H9 (cell line): ENCODE data around the gene UTP15. TPM values are rescaled to one million over a fixed set of nuclear protein-coding genes. Genes with fewer than 3 reads are reported as not detected.

Experiments used
- DNase-seq: peaks from one replicate; pipeline ENCODE4 v3.0.0-alpha.2; 2017
- H2AFZ ChIP-seq: one replicate; pipeline ENCODE4 v1.6.1; 2013; ENCODE audit warnings: mild to moderate bottlenecking, low read length, control low read depth, moderate library complexity
- H2AK5ac ChIP-seq: 2 replicates; pipeline ENCODE4 v1.6.1; 2013; ENCODE audit warnings: low read length, control low read depth, mixed read lengths; ENCODE audit not compliant: insufficient read length
- H2BK120ac ChIP-seq: one replicate; pipeline ENCODE4 v1.6.1; 2013; ENCODE audit warnings: low read depth, mild to moderate bottlenecking, low read length, control low read depth, inconsistent platforms; ENCODE audit not compliant: poor library complexity, severe bottlenecking
- H2BK12ac ChIP-seq: 2 replicates; pipeline ENCODE4 v1.6.1; 2013; ENCODE audit warnings: low read length, control low read depth, mixed read lengths, low read depth; ENCODE audit not compliant: insufficient read length
- H2BK15ac ChIP-seq: 2 replicates; pipeline ENCODE4 v1.6.1; 2013; ENCODE audit warnings: low read depth, low read length, control low read depth
- H2BK20ac ChIP-seq: one replicate; pipeline ENCODE4 v1.6.1; 2013; ENCODE audit warnings: low read depth, mild to moderate bottlenecking, low read length, control low read depth, inconsistent platforms; ENCODE audit not compliant: poor library complexity, severe bottlenecking
- H2BK5ac ChIP-seq: 2 replicates; pipeline ENCODE4 v1.6.1; 2013; ENCODE audit warnings: low read length, control low read depth, mixed read lengths; ENCODE audit not compliant: insufficient read length
- H3K14ac ChIP-seq: 2 replicates; pipeline ENCODE4 v1.6.1; 2013; ENCODE audit warnings: low read length, control low read depth; ENCODE audit not compliant: insufficient read depth
- H3K18ac ChIP-seq: 2 replicates; pipeline ENCODE4 v1.6.1; 2013; ENCODE audit warnings: low read depth, mild to moderate bottlenecking, mixed read lengths, low read length, control low read depth; ENCODE audit not compliant: insufficient read length
- H3K23ac ChIP-seq: 2 replicates; pipeline ENCODE4 v1.6.1; 2013; ENCODE audit warnings: low read length, control low read depth, mixed read lengths, low read depth; ENCODE audit not compliant: insufficient read length
- H3K23me2 ChIP-seq: 2 replicates; pipeline ENCODE4 v1.6.1; 2013; ENCODE audit warnings: low read depth, mild to moderate bottlenecking, mixed read lengths, low read length, control low read depth; ENCODE audit not compliant: insufficient read length, poor library complexity, severe bottlenecking
- H3K27ac ChIP-seq: 2 replicates; pipeline ENCODE4 v1.5.1; 2013; ENCODE audit warnings: low read length, control low read depth, mixed read lengths, low read depth; ENCODE audit not compliant: insufficient read length
- H3K27me3 ChIP-seq: 2 replicates; pipeline ENCODE4 v1.6.1; 2013; ENCODE audit warnings: low read length, control low read depth, inconsistent platforms; ENCODE audit not compliant: insufficient read depth
- H3K4ac ChIP-seq: 2 replicates; pipeline ENCODE4 v1.6.1; 2013; ENCODE audit warnings: low read depth, mild to moderate bottlenecking, control low read depth, inconsistent platforms, low read length, moderate library complexity
- H3K4me1 ChIP-seq: 2 replicates; pipeline ENCODE4 v1.6.1; 2013; ENCODE audit warnings: low read length, control low read depth, inconsistent platforms; ENCODE audit not compliant: insufficient read depth
- H3K4me2 ChIP-seq: 2 replicates; pipeline ENCODE4 v1.6.1; 2013; ENCODE audit warnings: low read length, control low read depth, mixed read lengths; ENCODE audit not compliant: insufficient read length, insufficient read depth
- H3K56ac ChIP-seq: 2 replicates; pipeline ENCODE4 v1.6.1; 2013; ENCODE audit warnings: low read depth, mild to moderate bottlenecking, mixed read lengths, low read length, control low read depth; ENCODE audit not compliant: insufficient read length
- H3K79me1 ChIP-seq: 2 replicates; pipeline ENCODE4 v1.6.1; 2013; ENCODE audit warnings: low read depth, mild to moderate bottlenecking, moderate library complexity, low read length, control low read depth, inconsistent platforms; ENCODE audit not compliant: insufficient read depth, poor library complexity, severe bottlenecking
- H3K79me2 ChIP-seq: 2 replicates; pipeline ENCODE4 v1.6.1; 2013; ENCODE audit warnings: low read length, control low read depth, inconsistent platforms; ENCODE audit not compliant: insufficient read depth
- H3K9ac ChIP-seq: 2 replicates; pipeline ENCODE4 v1.6.1; 2013; ENCODE audit warnings: low read length, control low read depth, mixed read lengths; ENCODE audit not compliant: insufficient read length; ENCODE audit errors: extremely low read depth
- H3K9me3 ChIP-seq: one replicate; pipeline ENCODE4 v1.6.1; 2013; ENCODE audit warnings: low read depth, low read length, inconsistent platforms; ENCODE audit not compliant: control insufficient read depth
- H3T11ph ChIP-seq: one replicate; pipeline ENCODE4 v1.6.1; 2013; ENCODE audit warnings: mild to moderate bottlenecking, low read length, control low read depth, inconsistent platforms
- H4K20me1 ChIP-seq: one replicate; pipeline ENCODE4 v1.6.1; 2013; ENCODE audit not compliant: control insufficient read depth, insufficient read length, insufficient read depth
- H4K5ac ChIP-seq: 2 replicates; pipeline ENCODE4 v1.6.1; 2013; ENCODE audit warnings: low read depth, mild to moderate bottlenecking, mixed read lengths, low read length, control low read depth; ENCODE audit not compliant: insufficient read length
- H4K8ac ChIP-seq: replicated peaks from 2 replicates; pipeline ENCODE4 v1.6.1; 2013; ENCODE audit warnings: low read length, control low read depth, mixed read lengths, low read depth; ENCODE audit not compliant: insufficient read length
- H4K91ac ChIP-seq: 2 replicates; pipeline ENCODE4 v1.6.1; 2013; ENCODE audit warnings: low read depth, mild to moderate bottlenecking, moderate library complexity, mixed read lengths, low read length, control low read depth; ENCODE audit not compliant: insufficient read length
- H3K27ac Mint-ChIP-seq, 3 experiments: 2 replicates in 2 of 3; 3 replicates in 1 of 3; pipeline ENCODE4 v1.8.0; 2020 to 2021; ENCODE audit warnings: mixed read lengths in 3 of 3, mild to moderate bottlenecking in 1 of 3, moderate library complexity in 1 of 3
- H3K27me3 Mint-ChIP-seq: 2 replicates; pipeline ENCODE4 v1.8.0; 2021; ENCODE audit warnings: low read depth, mild to moderate bottlenecking, moderate library complexity, mixed read lengths
- H3K36me3 Mint-ChIP-seq, 3 experiments: 2 replicates in 2 of 3; 3 replicates in 1 of 3; pipeline ENCODE4 v1.8.0; 2020 to 2021; ENCODE audit warnings: low read depth in 3 of 3, mixed read lengths in 3 of 3; ENCODE audit not compliant: insufficient read depth in 1 of 3
- H3K4me1 Mint-ChIP-seq, 2 experiments: 2 replicates each; pipeline ENCODE4 v1.8.0; 2020; ENCODE audit warnings: mixed read lengths in 2 of 2
- H3K4me3 Mint-ChIP-seq, 2 experiments: 2 replicates in 1 of 2; 3 replicates in 1 of 2; pipeline ENCODE4 v1.8.0; 2020 to 2021; ENCODE audit warnings: mild to moderate bottlenecking in 2 of 2, mixed read lengths in 2 of 2, moderate library complexity in 1 of 2
- H3K9me3 Mint-ChIP-seq, 2 experiments: 2 replicates in 1 of 2; 3 replicates in 1 of 2; pipeline ENCODE4 v1.8.0; 2020; ENCODE audit warnings: mild to moderate bottlenecking in 2 of 2, mixed read lengths in 2 of 2, moderate library complexity in 1 of 2
- CTCF ChIP-seq: fragments of 200-600 bp; sonication (generic); conservative IDR thresholded peaks from 3 replicates; pipeline ENCODE4 v1.8.0; 2021; ENCODE audit warnings: antibody characterized with exemption, mild to moderate bottlenecking
- WGBS: extraction: QIAGEN DNeasy Blood & Tissue Kit; methylation state at CpG from one replicate; pipeline ENCODE4 v1.1.7; 2013; ENCODE audit warnings: missing lambda C conversion rate, low lambda C conversion rate, mixed read lengths; ENCODE audit not compliant: insufficient read length; ENCODE audit errors: extremely low coverage; 5-methylcytosine and 5-hydroxymethylcytosine counted together
- total RNA-seq: library from RNA; stranded (reverse); gene quantifications from 2 replicates; pipeline ENCODE4 v1.2.1, GENCODE V29; 2021

The UTP15 gene
- total RNA-seq, 1 experiment from 2014 or later: 43.5 TPM

GRCh38 chr5:73617510-73618279, 52.2 kb downstream of the UTP15 start:
- Histone ChIP-seq H3K4me2 (no peak overlapping the region), H2AK5ac (no peak overlapping the region), H2BK5ac (no peak overlapping the region), H3K14ac (no peak overlapping the region), H4K8ac (no peak overlapping the region), H4K20me1 (no peaks in the 10 kb centered on the region), H2BK120ac (no peak overlapping the region), H3K23me2 (no peaks in the 10 kb centered on the region), H2BK12ac (no peak overlapping the region), H4K91ac (no peak overlapping the region), H3K27ac (no peak overlapping the region), H3K56ac (no peak overlapping the region), H2BK20ac (no peak overlapping the region), H3K4ac (no peak overlapping the region), H3K23ac (no peak overlapping the region), H3K9me3 (no peaks in the 10 kb centered on the region), H2BK15ac (no peak overlapping the region), H3K79me2 (no peaks in the 10 kb centered on the region), H3K9ac (no peak overlapping the region), H2AFZ (no peak overlapping the region), H3K79me1 (no peaks in the 10 kb centered on the region), H3K4me1 (0 out of 2 replicates have a peak, but pooled peaks cover 2% of the 10 kb centered on the region), H3K18ac (no peak overlapping the region), H3T11ph (no peak overlapping the region), H3K27me3 (no peaks in the 10 kb centered on the region), H4K5ac (no peak overlapping the region)
- DNase-seq: no peak
- peaks cover 7 to 10% of the 10 kb centered on the region in 2 experiments for H3K4me1 Mint-ChIP-seq
- H3K9me3 Mint-ChIP-seq: no peaks in the 10 kb centered on the region
- H3K27ac Mint-ChIP-seq: no peak overlapping the region
- WGBS: no CpG with 5 or more reads among the region's 9 CpGs
- H3K36me3 Mint-ChIP-seq: no peaks in the 10 kb centered on the region
- no peaks in the 10 kb centered on the region; the same call in none of the 2 replicates for H3K27me3 Mint-ChIP-seq
- no peak overlapping the region for H3K4me3 Mint-ChIP-seq
- TF ChIP-seq CTCF: no peak
